ENCODE data around the gene BARX2. TPM values are rescaled to one million over a fixed set of nuclear protein-coding genes. Genes with fewer than 3 reads are reported as not detected.

Gene BARX2
- total RNA-seq, 2 experiments from 2014 or later: 3.2 to 3.8 TPM

DNA sequence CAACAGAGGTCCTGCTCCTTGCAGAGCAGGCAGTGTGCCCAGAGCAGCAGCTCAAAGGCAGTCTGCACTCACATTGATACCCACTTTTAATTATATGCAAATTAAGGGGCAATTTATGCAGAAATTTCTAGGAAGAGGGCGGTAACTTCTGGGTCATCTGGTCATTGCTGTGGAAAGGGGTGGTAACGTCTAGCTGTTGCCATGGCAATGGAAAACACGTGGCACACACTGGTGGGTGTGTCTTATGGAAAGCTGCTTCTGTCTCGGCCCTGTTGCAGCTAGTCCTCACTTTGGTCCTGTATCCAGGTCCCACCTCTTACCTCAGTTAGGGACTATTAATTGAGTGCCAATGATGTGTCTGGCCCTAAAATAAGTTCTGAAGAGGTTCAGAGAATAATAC is 36.8 kb downstream of the BARX2 start:
- Mint-ChIP-seq H3K9me3 (no peaks in the 10 kb centered on the region), H3K4me1 (ENCODE audit: low read depth) (no peaks in the 10 kb centered on the region), H3K4me3 (no peak overlapping the region), H3K27me3 (ENCODE audit: low read depth) (no peaks in the 10 kb centered on the region), H3K27ac (no peak overlapping the region), H3K36me3 (ENCODE audit: low read depth) (no peaks in the 10 kb centered on the region)
- CTCF ChIA-PET: interaction anchor here (1.0 kb wide), 1 partner anchor 36 kb away, joined by 3 read pairs; the partner anchor contains the start of gene BARX2
- intact Hi-C loops (cut with micrococcal nuclease): no loop called here
- no peak for DNase-seq

- H3K27ac Mint-ChIP-seq: no peak overlapping the region
- peaks cover 8% of the 10 kb centered on the region for H3K4me1 Mint-ChIP-seq (ENCODE audit: low read depth)
- no peak for DNase-seq
- H3K4me3 Mint-ChIP-seq: no peak overlapping the region
- H3K36me3 Mint-ChIP-seq (ENCODE audit: low read depth): no peaks in the 10 kb centered on the region
- H3K9me3 Mint-ChIP-seq: no peaks in the 10 kb centered on the region
- intact Hi-C loops (cut with micrococcal nuclease): no loop called here
- H3K27me3 Mint-ChIP-seq (ENCODE audit: low read depth): no peaks in the 10 kb centered on the region
- CTCF ChIA-PET: interaction anchor here (1.0 kb wide), 1 partner anchor 12 kb away, joined by 3 read pairs; no protein-coding TSS in a partner anchor
Observed at GRCh38 chr11:129414144-129414872, 38.7 kb downstream of the BARX2 start.

GRCh38 chr11:129416080-129416820 is 40.6 kb downstream of the BARX2 start:
- H3K27ac Mint-ChIP-seq: no peak overlapping the region
- H3K9me3 Mint-ChIP-seq: no peaks in the 10 kb centered on the region
- CTCF ChIA-PET: interaction anchor here (0.7 kb wide), 1 partner anchor 18 kb away, joined by 3 read pairs; no protein-coding TSS in a partner anchor
- no peak for DNase-seq
- H3K27me3 Mint-ChIP-seq (ENCODE audit: low read depth): no peaks in the 10 kb centered on the region
- H3K4me3 Mint-ChIP-seq: no peak overlapping the region
- H3K4me1 Mint-ChIP-seq (ENCODE audit: low read depth): peaks cover 8% of the 10 kb centered on the region
- no peaks in the 10 kb centered on the region for H3K36me3 Mint-ChIP-seq (ENCODE audit: low read depth)
- intact Hi-C loops (cut with micrococcal nuclease): no loop called here

DNA sequence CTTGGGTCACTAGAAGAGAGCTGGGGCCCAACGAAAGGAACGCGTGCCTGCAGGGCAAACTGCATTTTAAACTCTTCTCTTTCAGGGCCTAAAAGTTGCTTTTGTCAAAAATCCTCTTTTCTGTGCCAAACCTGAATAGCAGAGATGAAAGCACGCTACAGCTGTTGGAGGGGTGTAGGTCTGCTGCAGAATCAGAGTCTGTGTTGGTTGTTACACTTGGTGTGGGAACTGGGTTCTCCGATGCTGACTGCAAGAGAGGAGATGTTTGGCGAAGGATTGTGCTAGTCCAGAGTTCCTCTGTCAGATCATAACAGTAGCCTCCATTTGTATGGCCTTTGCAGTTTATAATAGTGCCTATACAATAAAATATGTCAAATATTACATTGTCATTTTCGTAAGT is 41.8 kb downstream of the BARX2 start:
- Mint-ChIP-seq H3K4me1 (ENCODE audit: low read depth) (peaks cover 8% of the 10 kb centered on the region), H3K27me3 (ENCODE audit: low read depth) (no peaks in the 10 kb centered on the region), H3K36me3 (ENCODE audit: low read depth) (no peaks in the 10 kb centered on the region), H3K4me3 (no peak overlapping the region), H3K27ac (no peak overlapping the region), H3K9me3 (no peaks in the 10 kb centered on the region)
- CTCF ChIA-PET: interaction anchor here (0.7 kb wide), 1 partner anchor 53 kb away, joined by 4 read pairs; no protein-coding TSS in a partner anchor
- intact Hi-C loops (cut with micrococcal nuclease): no loop called here
- no peak for DNase-seq

DNA sequence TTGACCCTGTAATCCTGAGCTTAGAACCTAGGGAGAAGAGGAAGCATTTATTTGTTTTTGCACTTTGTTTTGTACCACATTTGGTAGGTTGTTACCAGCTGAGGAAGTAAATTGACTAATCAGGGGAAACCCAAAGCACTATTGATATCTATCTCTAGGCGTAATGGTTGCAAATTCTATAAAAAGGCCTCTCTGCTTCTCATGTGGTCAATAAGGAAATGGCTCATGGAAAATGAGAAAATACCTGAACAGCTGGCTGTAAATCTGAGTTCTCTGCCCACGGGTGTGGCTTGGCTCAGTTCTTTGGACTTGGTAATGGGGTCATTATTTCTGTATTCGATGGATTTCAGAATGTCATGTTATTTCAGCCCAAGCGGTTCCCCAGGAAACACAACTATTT is 42.4 kb downstream of the BARX2 start:
- intact Hi-C loops (cut with micrococcal nuclease): loop anchor here (2.0 kb wide), 1 partner anchor 17 kb away; no protein-coding TSS in a partner anchor
- no peak overlapping the region for H3K4me3 Mint-ChIP-seq
- H3K4me1 Mint-ChIP-seq (ENCODE audit: low read depth): peaks cover 8% of the 10 kb centered on the region
- H3K27me3 Mint-ChIP-seq (ENCODE audit: low read depth): no peaks in the 10 kb centered on the region
- H3K27ac Mint-ChIP-seq: no peak overlapping the region
- no peak for DNase-seq
- no peaks in the 10 kb centered on the region for H3K9me3 Mint-ChIP-seq
- CTCF ChIA-PET: interaction anchor here (1.0 kb wide), 1 partner anchor 34 kb away, joined by 3 read pairs; no protein-coding TSS in a partner anchor
- no peaks in the 10 kb centered on the region for H3K36me3 Mint-ChIP-seq (ENCODE audit: low read depth)

GRCh38 chr11:129419386-129419785 is 43.7 kb downstream of the BARX2 start:
- no peak overlapping the region for H3K4me3 Mint-ChIP-seq
- CTCF ChIA-PET: no interaction called here

GRCh38 chr11:129423426-129423825 is 47.8 kb downstream of the BARX2 start:
- CTCF ChIA-PET: no interaction called here
- H3K36me3 Mint-ChIP-seq (ENCODE audit: low read depth): no peaks in the 10 kb centered on the region
- no peak overlapping the region for H3K27ac Mint-ChIP-seq
- no peak for DNase-seq
- no peak overlapping the region for H3K4me3 Mint-ChIP-seq
- H3K4me1 Mint-ChIP-seq (ENCODE audit: low read depth): no peaks in the 10 kb centered on the region
- no peaks in the 10 kb centered on the region for H3K9me3 Mint-ChIP-seq
- H3K27me3 Mint-ChIP-seq (ENCODE audit: low read depth): peaks cover 12% of the 10 kb centered on the region
- intact Hi-C loops (cut with micrococcal nuclease): no loop called here

More at GRCh38 chr11:129419386-129419785, 43.7 kb downstream of the BARX2 start:
- H3K4me1 Mint-ChIP-seq (ENCODE audit: low read depth): peaks cover 8% of the 10 kb centered on the region
- H3K27ac Mint-ChIP-seq: no peak overlapping the region
- no peaks in the 10 kb centered on the region for H3K9me3 Mint-ChIP-seq
- intact Hi-C loops (cut with micrococcal nuclease): loop anchor here (2.0 kb wide), 1 partner anchor 15 kb away; no protein-coding TSS in a partner anchor
- DNase-seq: no peak
- H3K36me3 Mint-ChIP-seq (ENCODE audit: low read depth): no peaks in the 10 kb centered on the region
- peaks cover 1% of the 10 kb centered on the region for H3K27me3 Mint-ChIP-seq (ENCODE audit: low read depth)

- DNase-seq: no peak
- peaks cover 15% of the 10 kb centered on the region for H3K27me3 Mint-ChIP-seq (ENCODE audit: low read depth)
- intact Hi-C loops (cut with micrococcal nuclease): no loop called here
- H3K27ac Mint-ChIP-seq: no peak overlapping the region
- no peaks in the 10 kb centered on the region for H3K9me3 Mint-ChIP-seq
- H3K36me3 Mint-ChIP-seq (ENCODE audit: low read depth): no peaks in the 10 kb centered on the region
- CTCF ChIA-PET: no interaction called here
- H3K4me3 Mint-ChIP-seq: no peak overlapping the region
- no peaks in the 10 kb centered on the region for H3K4me1 Mint-ChIP-seq (ENCODE audit: low read depth)
Observed at GRCh38 chr11:129425214-129425613, 49.6 kb downstream of the BARX2 start.

DNA sequence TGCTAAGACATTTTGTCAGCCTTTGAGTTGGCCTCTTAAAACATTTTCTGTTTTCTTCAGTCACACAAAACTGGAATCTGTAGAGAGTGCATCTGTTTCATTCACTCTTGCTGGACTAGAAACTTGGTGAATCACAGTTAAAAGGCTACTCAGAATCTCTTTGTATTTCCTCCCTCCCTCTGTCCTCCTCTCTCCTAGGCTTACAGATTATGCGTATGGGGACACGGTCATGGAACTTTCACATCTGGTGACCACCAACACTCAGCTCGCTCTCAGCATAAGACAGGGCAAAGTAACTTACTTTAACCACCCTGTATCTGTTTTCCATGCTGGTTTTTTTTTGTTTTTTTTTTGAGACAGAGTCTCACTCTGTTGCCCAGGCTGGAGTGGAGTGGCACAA is 50.4 kb downstream of the BARX2 start:
- Mint-ChIP-seq H3K27me3 (ENCODE audit: low read depth) (peaks cover 21% of the 10 kb centered on the region), H3K27ac (no peak overlapping the region), H3K36me3 (ENCODE audit: low read depth) (no peaks in the 10 kb centered on the region), H3K4me3 (no peak overlapping the region), H3K4me1 (ENCODE audit: low read depth) (no peaks in the 10 kb centered on the region), H3K9me3 (peaks cover 1% of the 10 kb centered on the region)
- no peak for DNase-seq
- intact Hi-C loops (cut with micrococcal nuclease): no loop called here
- CTCF ChIA-PET: interaction anchor here (0.7 kb wide), 1 partner anchor 747 kb away, joined by 3 read pairs; no protein-coding TSS in a partner anchor

GRCh38 chr11:129426776-129427175 is 51.1 kb downstream of the BARX2 start:
- H3K4me3 Mint-ChIP-seq: no peak overlapping the region
- intact Hi-C loops (cut with micrococcal nuclease): no loop called here

DNA sequence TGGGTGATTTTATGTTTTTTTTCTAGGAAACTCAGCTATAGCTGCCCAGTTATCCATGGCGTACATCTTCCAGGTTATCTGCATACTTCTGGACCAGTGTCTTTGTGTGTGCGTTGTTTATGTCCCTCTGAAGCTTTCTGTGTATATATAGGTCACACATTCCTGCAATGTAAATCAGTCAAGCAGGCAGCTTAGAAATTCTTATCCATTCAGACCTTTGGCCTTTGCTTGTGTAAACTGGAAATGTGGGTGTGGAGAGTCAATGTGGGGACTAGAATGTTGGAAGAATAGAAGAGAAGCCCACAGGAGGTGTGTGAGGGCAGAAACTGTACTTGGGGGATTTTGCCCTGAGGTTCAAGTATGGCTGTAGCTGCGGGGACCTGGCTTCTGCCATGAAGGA is 51.7 kb downstream of the BARX2 start:
- Mint-ChIP-seq H3K9me3 (peaks cover 4% of the 10 kb centered on the region), H3K36me3 (ENCODE audit: low read depth) (no peaks in the 10 kb centered on the region), H3K4me1 (ENCODE audit: low read depth) (no peaks in the 10 kb centered on the region), H3K27ac (no peak overlapping the region), H3K4me3 (no peak overlapping the region), H3K27me3 (ENCODE audit: low read depth) (peaks cover 25% of the 10 kb centered on the region)
- intact Hi-C loops (cut with micrococcal nuclease): no loop called here
- DNase-seq: no peak
- CTCF ChIA-PET: no interaction called here

More at GRCh38 chr11:129426776-129427175, 51.1 kb downstream of the BARX2 start:
- CTCF ChIA-PET: interaction anchor here (0.7 kb wide), 1 partner anchor 748 kb away, joined by 3 read pairs; no protein-coding TSS in a partner anchor
- no peak for DNase-seq
- H3K27ac Mint-ChIP-seq: no peak overlapping the region
- no peaks in the 10 kb centered on the region for H3K4me1 Mint-ChIP-seq (ENCODE audit: low read depth)
- no peaks in the 10 kb centered on the region for H3K36me3 Mint-ChIP-seq (ENCODE audit: low read depth)
- H3K27me3 Mint-ChIP-seq (ENCODE audit: low read depth): peaks cover 25% of the 10 kb centered on the region
- H3K9me3 Mint-ChIP-seq: peaks cover 4% of the 10 kb centered on the region

DNA sequence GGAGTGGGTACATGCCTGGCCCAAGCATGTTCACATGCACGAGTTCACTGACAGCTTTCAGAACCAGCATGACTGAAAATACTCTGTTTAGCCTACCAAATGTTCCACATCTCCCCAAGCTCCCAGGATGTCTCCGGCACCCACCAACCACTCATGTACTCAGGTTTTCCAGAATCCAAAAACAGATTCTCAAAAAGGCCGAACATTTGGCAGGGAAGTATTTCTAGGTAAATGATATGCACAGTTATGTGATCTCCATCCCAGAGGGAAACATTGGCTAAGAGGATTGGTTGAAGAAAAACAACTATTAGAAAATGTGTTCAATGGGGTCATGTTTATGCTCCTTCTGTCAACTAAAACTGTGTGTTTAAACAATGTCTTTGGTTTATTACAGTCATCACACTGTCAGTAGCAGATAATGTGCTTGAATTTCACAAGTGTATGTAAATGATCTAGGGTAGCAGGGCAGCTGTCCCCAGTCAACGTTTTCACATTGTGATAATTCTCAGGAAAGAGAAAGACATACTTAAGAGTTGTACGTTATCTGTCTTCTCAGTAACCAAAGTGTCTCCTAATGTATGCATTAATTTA is 52.3 kb downstream of the BARX2 start:
- peaks cover 27% of the 10 kb centered on the region for H3K27me3 Mint-ChIP-seq (ENCODE audit: low read depth)

More for the DNA sequence above, 52.3 kb downstream of the BARX2 start:
- intact Hi-C loops (cut with micrococcal nuclease): no loop called here
- Mint-ChIP-seq H3K4me1 (ENCODE audit: low read depth) (no peaks in the 10 kb centered on the region), H3K9me3 (peaks cover 6% of the 10 kb centered on the region), H3K4me3 (no peak overlapping the region), H3K27ac (no peak overlapping the region), H3K36me3 (ENCODE audit: low read depth) (no peaks in the 10 kb centered on the region)
- CTCF ChIA-PET: no interaction called here
- DNase-seq: no peak

Data from activated naive CD4-positive, alpha-beta T cell treated with anti-CD3 and anti-CD28 coated beads for 36 hours (primary cell).